HCT116 (cell line): ENCODE data around the gene ACSL4.

Experiments used
- CBX3 ChIP-seq: IDR thresholded peaks from 2 replicates; pipeline ENCODE4 v1.6.1; 2012; ENCODE audit warnings: low read depth
- POLR2A ChIP-seq: IDR thresholded peaks from 2 replicates; pipeline ENCODE4 v1.7.0; 2011; ENCODE audit warnings: borderline replicate concordance; ENCODE audit not compliant: insufficient read depth, insufficient read length; ENCODE audit errors: extremely low read depth
- YY1 ChIP-seq: IDR thresholded peaks from 2 replicates; pipeline ENCODE4 v1.6.1; 2011; ENCODE audit warnings: low read length, low read depth, moderate library complexity, mild to moderate bottlenecking; ENCODE audit not compliant: insufficient replicate concordance; ENCODE audit errors: extremely low read depth
- ZNF274 ChIP-seq: fragments of 200-500 bp; sonication (Bioruptor generic); IDR thresholded peaks from 2 replicates; pipeline ENCODE4 v1.6.1; 2014; ENCODE audit warnings: mild to moderate bottlenecking, low read depth, low read length, inconsistent platforms
- TF ChIP-seq, protein P1 (sequence below), 3 experiments: fragments of 200-600 bp in 1 of 3; sonication (generic) in 1 of 3; IDR thresholded peaks in 2 of 3; conservative IDR thresholded peaks in 1 of 3; 2 replicates each; pipeline ENCODE4 v1.5.1; 2012 to 2017; ENCODE audit warnings: low read depth in 2 of 3, low read length in 2 of 3, antibody characterized with exemption in 1 of 3, borderline replicate concordance in 1 of 3, control low read depth in 1 of 3, mild to moderate bottlenecking in 1 of 3, mixed read lengths in 1 of 3, mixed run types in 1 of 3, moderate library complexity in 1 of 3; ENCODE audit not compliant: insufficient read depth in 1 of 3

DNA sequence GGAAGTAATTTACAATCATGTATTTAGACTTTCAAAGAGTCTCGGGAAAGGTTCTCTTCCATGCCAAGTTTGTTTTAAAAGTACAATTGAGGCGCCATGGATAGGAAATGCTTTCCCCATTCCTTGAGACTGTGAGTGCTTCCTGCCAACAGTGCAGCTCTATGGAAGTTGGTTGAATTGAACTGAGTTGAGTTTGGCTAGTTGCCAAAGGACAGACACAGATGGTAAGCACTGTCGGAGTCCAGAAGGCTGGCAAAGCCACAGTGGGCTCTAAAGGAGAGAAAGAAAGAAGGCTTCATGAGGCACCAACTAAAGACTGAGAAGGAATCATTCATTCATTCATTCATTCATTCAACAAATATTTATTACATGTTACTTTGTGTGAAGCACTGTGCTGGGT, 103.7 kb downstream of the ACSL4 start:
- TF ChIP-seq, protein P1, sequence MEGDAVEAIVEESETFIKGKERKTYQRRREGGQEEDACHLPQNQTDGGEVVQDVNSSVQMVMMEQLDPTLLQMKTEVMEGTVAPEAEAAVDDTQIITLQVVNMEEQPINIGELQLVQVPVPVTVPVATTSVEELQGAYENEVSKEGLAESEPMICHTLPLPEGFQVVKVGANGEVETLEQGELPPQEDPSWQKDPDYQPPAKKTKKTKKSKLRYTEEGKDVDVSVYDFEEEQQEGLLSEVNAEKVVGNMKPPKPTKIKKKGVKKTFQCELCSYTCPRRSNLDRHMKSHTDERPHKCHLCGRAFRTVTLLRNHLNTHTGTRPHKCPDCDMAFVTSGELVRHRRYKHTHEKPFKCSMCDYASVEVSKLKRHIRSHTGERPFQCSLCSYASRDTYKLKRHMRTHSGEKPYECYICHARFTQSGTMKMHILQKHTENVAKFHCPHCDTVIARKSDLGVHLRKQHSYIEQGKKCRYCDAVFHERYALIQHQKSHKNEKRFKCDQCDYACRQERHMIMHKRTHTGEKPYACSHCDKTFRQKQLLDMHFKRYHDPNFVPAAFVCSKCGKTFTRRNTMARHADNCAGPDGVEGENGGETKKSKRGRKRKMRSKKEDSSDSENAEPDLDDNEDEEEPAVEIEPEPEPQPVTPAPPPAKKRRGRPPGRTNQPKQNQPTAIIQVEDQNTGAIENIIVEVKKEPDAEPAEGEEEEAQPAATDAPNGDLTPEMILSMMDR (IDR thresholded peaks at IDR 0.05 in 2 of 3, conservative IDR thresholded peaks at IDR 0.05 in 1 of 3; ENCODE audit: borderline replicate concordance in 1 of 3, insufficient read depth in 1 of 3, low read depth in 2 of 3, low read length in 2 of 3) = no peak
- no peak for TF ChIP-seq YY1
- TF ChIP-seq ZNF274 = no peak
- TF ChIP-seq POLR2A = no peak
- no peak for TF ChIP-seq CBX3
